H1 (cell line): ENCODE results near the gene CTIF. TPM values are rescaled to one million over a fixed set of nuclear protein-coding genes. Genes with fewer than 3 reads are reported as not detected.

Source experiments
- CTCF ChIA-PET: fragments of 300-600 bp; sonication (Branson Sonifier 250); formaldehyde crosslinking; loops from one replicate; lab custom pipeline; 2021; ENCODE audit not compliant: partially characterized antibody; lab: Charles Lee
- POLR2A ChIA-PET: fragments of 300-600 bp; sonication (Branson Sonifier 250); formaldehyde crosslinking; loops from one replicate; lab custom pipeline; 2021; ENCODE audit warnings: inconsistent platforms; ENCODE audit not compliant: partially characterized antibody; lab: Charles Lee
- DNase-seq, 2 experiments: peaks; one replicate each; pipeline versions ENCODE4 v3.0.0 to v3.0.0-alpha.2; 2010 to 2022; ENCODE audit warnings: low spot score in 2 of 2, low read depth in 1 of 2, mixed read lengths in 1 of 2
- FAIRE-seq: peaks from 2 replicates; lab custom pipeline; 2011; peaks lifted over from hg19 to GRCh38; lab: Jason Lieb, UNC
- H2AFZ ChIP-seq: 2 replicates; pipeline ENCODE4 v1.8.1; 2012; ENCODE audit warnings: low read length, inconsistent platforms
- H2AK5ac ChIP-seq: 2 replicates; pipeline ENCODE4 v1.6.1; 2013; ENCODE audit warnings: low read depth, low read length
- H2BK120ac ChIP-seq: replicated peaks from 2 replicates; pipeline ENCODE3; 2013; ENCODE audit warnings: low read depth, low read length, inconsistent platforms
- H2BK12ac ChIP-seq: 2 replicates; pipeline ENCODE4 v1.6.1; 2013; ENCODE audit warnings: low read depth, low read length
- H2BK15ac ChIP-seq: 2 replicates; pipeline ENCODE4 v1.6.1; 2013; ENCODE audit warnings: low read length
- H2BK20ac ChIP-seq: 2 replicates; pipeline ENCODE4 v1.6.1; 2013; ENCODE audit warnings: low read length
- H2BK5ac ChIP-seq: 2 replicates; pipeline ENCODE4 v1.6.1; 2013; ENCODE audit warnings: low read depth, low read length
- H3K14ac ChIP-seq: 2 replicates; pipeline ENCODE4 v1.6.1; 2013; ENCODE audit warnings: inconsistent platforms; ENCODE audit not compliant: insufficient read length
- H3K18ac ChIP-seq: 2 replicates; pipeline ENCODE4 v1.6.1; 2013; ENCODE audit warnings: low read length; ENCODE audit errors: extremely low read depth
- H3K23ac ChIP-seq: 2 replicates; pipeline ENCODE4 v1.6.1; 2013; ENCODE audit warnings: inconsistent platforms; ENCODE audit not compliant: insufficient read length
- H3K23me2 ChIP-seq: 2 replicates; pipeline ENCODE4 v1.6.1; 2013; ENCODE audit warnings: low read depth, low read length
- H3K27ac ChIP-seq: 2 replicates; pipeline ENCODE4 v1.6.1; 2011; ENCODE audit warnings: low read depth, low read length, inconsistent platforms
- H3K27me3 ChIP-seq, 4 experiments: replicated peaks in 1 of 4; 1 replicate in 1 of 4; 2 replicates in 3 of 4; pipeline versions ENCODE4 v1.6.1 to v1.8.1; 2011 to 2013; ENCODE audit warnings: low read length in 3 of 4, mild to moderate bottlenecking in 3 of 4, inconsistent platforms in 2 of 4, mixed read lengths in 2 of 4, moderate library complexity in 1 of 4; ENCODE audit not compliant: control insufficient read depth in 3 of 4, insufficient read depth in 3 of 4; ENCODE audit errors: extremely low read depth in 1 of 4
- H3K36me3 ChIP-seq, 4 experiments: 2 replicates each; pipeline versions ENCODE4 v1.6.1 to v1.8.1; 2011 to 2013; ENCODE audit warnings: mild to moderate bottlenecking in 4 of 4, low read length in 3 of 4, moderate library complexity in 2 of 4, control low read depth in 1 of 4, inconsistent platforms in 1 of 4; ENCODE audit not compliant: insufficient read depth in 4 of 4, control insufficient read depth in 2 of 4
- H3K4ac ChIP-seq: replicated peaks from 2 replicates; pipeline ENCODE3; 2013; ENCODE audit warnings: low read length, low read depth, mixed read lengths, inconsistent platforms; ENCODE audit not compliant: insufficient read length
- H3K4me1 ChIP-seq, 4 experiments: replicated peaks in 1 of 4; 1 replicate in 1 of 4; 2 replicates in 3 of 4; pipeline versions ENCODE4 v1.6.1 to v1.8.1; 2011 to 2013; ENCODE audit warnings: low read length in 3 of 4, inconsistent platforms in 2 of 4, mixed read lengths in 1 of 4; ENCODE audit not compliant: insufficient read depth in 4 of 4, control insufficient read depth in 3 of 4
- H3K4me2 ChIP-seq, 2 experiments: 2 replicates each; pipeline versions ENCODE4 v1.6.1 to v1.8.1; 2011 to 2013; ENCODE audit warnings: low read depth in 2 of 2, low read length in 2 of 2, control low read depth in 1 of 2, inconsistent platforms in 1 of 2, mild to moderate bottlenecking in 1 of 2; ENCODE audit not compliant: insufficient read depth in 1 of 2
- H3K4me3 ChIP-seq, 4 experiments: fragments of 200-600, 300-600 bp in 1 of 4; sonication (generic), shearing (Covaris generic), sonication (Bioruptor Twin) in 1 of 4; 2 replicates each; pipeline versions ENCODE4 v1.5.1 to v1.8.1; 2011 to 2016; ENCODE audit warnings: low read length in 4 of 4, low read depth in 3 of 4, control low read depth in 2 of 4, inconsistent platforms in 2 of 4, mild to moderate bottlenecking in 2 of 4, mixed read lengths in 1 of 4, moderate library complexity in 1 of 4; ENCODE audit not compliant: insufficient read depth in 2 of 4; ENCODE audit errors: extremely low read depth in 1 of 4
- H3K56ac ChIP-seq: replicated peaks from 2 replicates; pipeline ENCODE3; 2013; ENCODE audit warnings: low read depth, mild to moderate bottlenecking, mixed read lengths, low read length, inconsistent platforms; ENCODE audit not compliant: insufficient read length
- H3K79me1 ChIP-seq: 2 replicates; pipeline ENCODE4 v1.6.1; 2013; ENCODE audit warnings: low read depth, low read length, control low read depth
- H3K79me2 ChIP-seq, 2 experiments: 2 replicates each; pipeline versions ENCODE4 v1.6.1 to v1.8.1; 2012 to 2013; ENCODE audit warnings: low read length in 2 of 2, mild to moderate bottlenecking in 2 of 2, inconsistent platforms in 1 of 2; ENCODE audit not compliant: insufficient read depth in 2 of 2, control insufficient read depth in 1 of 2
- H3K9ac ChIP-seq, 4 experiments: replicated peaks in 1 of 4; 1 replicate in 1 of 4; 2 replicates in 3 of 4; pipeline versions ENCODE4 v1.6.1 to v1.8.1; 2011 to 2013; ENCODE audit warnings: low read depth in 3 of 4, low read length in 3 of 4, control low read depth in 2 of 4, mild to moderate bottlenecking in 2 of 4, moderate library complexity in 2 of 4, inconsistent platforms in 1 of 4; ENCODE audit errors: extremely low read depth in 1 of 4
- H3K9me3 ChIP-seq, 2 experiments: 2 replicates each; pipeline versions ENCODE4 v1.6.1 to v1.8.1; 2012 to 2013; ENCODE audit warnings: mild to moderate bottlenecking in 2 of 2, moderate library complexity in 2 of 2, control low read depth in 1 of 2, inconsistent platforms in 1 of 2, low read depth in 1 of 2, low read length in 1 of 2, mixed read lengths in 1 of 2; ENCODE audit not compliant: insufficient read depth in 2 of 2
- H4K20me1 ChIP-seq, 2 experiments: replicated peaks in 1 of 2; 2 replicates each; pipeline versions ENCODE3 to v1.8.1; 2011 to 2013; ENCODE audit warnings: inconsistent platforms in 2 of 2, low read length in 2 of 2, mild to moderate bottlenecking in 1 of 2; ENCODE audit not compliant: insufficient read depth in 2 of 2, control insufficient read depth in 1 of 2
- H4K5ac ChIP-seq: 2 replicates; pipeline ENCODE4 v1.6.1; 2013; ENCODE audit warnings: low read length, low read depth, mixed read lengths, inconsistent platforms; ENCODE audit not compliant: insufficient read length
- H4K8ac ChIP-seq: 2 replicates; pipeline ENCODE4 v1.8.0; 2013; ENCODE audit warnings: mild to moderate bottlenecking, moderate library complexity, low read length, inconsistent platforms; ENCODE audit not compliant: insufficient read depth; ENCODE audit errors: extremely low read depth
- H4K91ac ChIP-seq: replicated peaks from 2 replicates; pipeline ENCODE3; 2013; ENCODE audit warnings: low read length, mixed read lengths, inconsistent platforms; ENCODE audit not compliant: insufficient read length
- FOSL1 ChIP-seq: IDR thresholded peaks from 2 replicates; pipeline ENCODE4 v1.6.1; 2011; ENCODE audit warnings: mild to moderate bottlenecking, low read depth, low read length, moderate library complexity; ENCODE audit not compliant: insufficient read depth
- KDM4A ChIP-seq: IDR thresholded peaks from one replicate; pipeline ENCODE4 v1.7.1; 2012; ENCODE audit warnings: low read depth, mild to moderate bottlenecking, moderate library complexity, low read length, inconsistent platforms; ENCODE audit not compliant: severe bottlenecking
- NRF1 ChIP-seq: IDR thresholded peaks from 2 replicates; pipeline ENCODE4 v1.6.1; 2011; ENCODE audit warnings: mild to moderate bottlenecking, low read depth, low read length, improper control_type of control experiment
- RAD21 ChIP-seq, 2 experiments: IDR thresholded peaks in 1 of 2; conservative IDR thresholded peaks in 1 of 2; 2 replicates each; pipeline ENCODE4 v1.6.1; 2011; ENCODE audit warnings: low read depth in 2 of 2, low read length in 2 of 2, improper control_type of control experiment in 1 of 2, inconsistent platforms in 1 of 2, mild to moderate bottlenecking in 1 of 2, moderate library complexity in 1 of 2
- SIN3A ChIP-seq, 2 experiments: IDR thresholded peaks in 1 of 2; conservative IDR thresholded peaks in 1 of 2; 2 replicates each; pipeline ENCODE4 v1.6.1; 2011 to 2012; ENCODE audit warnings: low read length in 2 of 2, improper control_type of control experiment in 1 of 2, low read depth in 1 of 2, mild to moderate bottlenecking in 1 of 2
- TEAD4 ChIP-seq: IDR thresholded peaks from 2 replicates; pipeline ENCODE4 v1.6.1; 2012; ENCODE audit warnings: low read depth, low read length, inconsistent platforms, mixed read lengths
- WGBS, 2 experiments: shearing (Covaris generic) in 1 of 2; methylation state at CpG; one replicate each; pipeline versions ENCODE4 v1.1.6 to v1.1.7; 2013 to 2015; ENCODE audit warnings: low lambda C conversion rate in 2 of 2, mixed read lengths in 2 of 2, inconsistent platforms in 1 of 2, low coverage in 1 of 2, missing lambda C conversion rate in 1 of 2; ENCODE audit not compliant: insufficient replicate concordance in 2 of 2, insufficient coverage in 1 of 2, insufficient read length in 1 of 2; ENCODE audit errors: extremely low coverage in 1 of 2, missing lambda C conversion rate in 1 of 2; 5-methylcytosine and 5-hydroxymethylcytosine counted together
- polyA plus RNA-seq, 7 experiments: library from polyadenylated mRNA; depleted of rRNA in 3 of 7; stranded (reverse) in 5 of 7; unstranded in 2 of 7; fragments of >200 nt in 5 of 7; fragments of 200-250 nt in 2 of 7; gene quantifications; 1 replicate in 5 of 7; 2 replicates in 1 of 7; 4 replicates in 1 of 7; pipeline versions ENCODE4 v1.2.1 to v1.2.3, GENCODE V29; 2011 to 2013; ENCODE audit warnings: missing spikeins in 2 of 7, mixed read lengths in 2 of 7
- total RNA-seq: library from RNA; stranded (reverse); fragmentation: NEBNext Ultra II Directional; extraction: Animal tissue kit (Norgen Biotek cat#: 25700); gene quantifications from 2 replicates; pipeline ENCODE4 v1.2.1, GENCODE V29; 2021

The CTIF gene
- total and polyA plus RNA-seq, 2 of the 8 experiments (the other 6 are each of a cell fraction or from before 2014, with no cell fraction given), result 9.0 to 17.8 TPM

DNA sequence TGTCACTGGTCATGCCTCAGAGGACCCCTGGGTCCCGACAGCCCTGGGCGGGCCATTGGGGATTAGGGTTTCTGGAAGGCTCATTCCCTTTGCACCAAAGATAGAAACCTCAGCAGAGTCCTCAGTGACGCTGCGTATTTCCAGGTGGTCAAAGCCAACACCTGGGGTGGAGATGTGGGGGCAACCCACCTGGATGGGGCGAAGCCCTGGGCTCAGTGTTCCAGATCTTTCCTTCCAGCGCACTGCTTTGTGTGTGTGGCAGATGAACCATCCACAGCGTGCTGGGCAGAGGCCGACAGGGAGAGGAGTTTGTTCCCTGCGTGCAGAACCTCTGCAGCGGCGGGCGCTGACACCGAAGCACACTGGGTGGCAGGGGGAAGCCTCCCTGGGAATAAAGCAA is 143.9 kb downstream of the CTIF start:
- Histone ChIP-seq H3K27ac (no peak overlapping the region), H3K56ac (no peak overlapping the region), H4K20me1 (no peaks in the 10 kb centered on the region), H2AFZ (no peak overlapping the region), H3K79me2 (no peaks in the 10 kb centered on the region), H3K9me3 (no peaks in the 10 kb centered on the region), H2AK5ac (no peak overlapping the region), H2BK20ac (no peak overlapping the region), H3K4me1 (no peaks in the 10 kb centered on the region), H3K9ac (no peak overlapping the region), H3K79me1 (no peaks in the 10 kb centered on the region), H4K5ac (no peak overlapping the region), H3K18ac (no peak overlapping the region), H3K23me2 (peaks cover 2% of the 10 kb centered on the region; the same call in 1 of the 2 replicates), H3K4me2 (no peak overlapping the region), H2BK15ac (no peak overlapping the region), H2BK12ac (no peak overlapping the region), H3K4ac (no peak overlapping the region), H3K4me3 (no peak overlapping the region), H3K23ac (no peak overlapping the region), H4K8ac (no peak overlapping the region), H3K14ac (no peak overlapping the region), H4K91ac (no peak overlapping the region), H3K27me3 (no peaks in the 10 kb centered on the region), H2BK120ac (no peak overlapping the region), H3K36me3 (no peaks in the 10 kb centered on the region; a peak in 1 of 8 replicates), H2BK5ac (no peak overlapping the region)
- no peak for TF ChIP-seq KDM4A
- TF ChIP-seq TEAD4, result no peak
- TF ChIP-seq FOSL1, result no peak
- no peak for TF ChIP-seq SIN3A (conservative IDR thresholded peaks at IDR 0.05 in 1 of 2, IDR thresholded peaks at IDR 0.05 in 1 of 2; ENCODE audit: low read depth in 1 of 2, low read length in 2 of 2)
- TF ChIP-seq NRF1, result no peak
- TF ChIP-seq RAD21 (IDR thresholded peaks at IDR 0.05 in 1 of 2, conservative IDR thresholded peaks at IDR 0.05 in 1 of 2; ENCODE audit: low read depth in 2 of 2, low read length in 2 of 2), result no peak
- FAIRE-seq (no peak), DNase-seq (no peak)
- ChIA-PET POLR2A (no interaction called here), CTCF (interaction anchor here (0.8 to 1.2 kb wide), 2 partner anchors 9 to 207 kb away, joined by 3 to 5 read pairs; no protein-coding TSS in a partner anchor)
- 88% methylated on average over 13 of the region's 13 CpGs; no CpG with 5 or more reads in 1 of the 2 experiments for WGBS, 2 experiments
